Stimulated activated CD8-positive, alpha-beta memory T cell treated with anti-CD3 and anti-CD28 coated beads, Interleukin-12 subunit alpha, Interleukin-12 subunit beta, amount 100 ng/mL, for 24 hours (primary cell): Measurements from ENCODE around the gene GPHB5.
"Not testable (repeated sequence)": the region's sequence is repeated elsewhere in the genome, so short reads cannot be mapped to it uniquely, and the experiment has no call there.

ENCODE experiments used
- DNase-seq: peaks from one replicate; pipeline ENCODE4 v3.0.0-alpha.2; 2020; ENCODE audit errors: extremely low read depth

The GPHB5 gene

GRCh38 chr14:63318835-63319234 lies at the start of gene GPHB5:
Gene GPHB5, minus strand, starts transcription at chr14:63318935. Its CDS starts 1,086 bp downstream, at chr14:63317849.
- no peak for DNase-seq

- no peak for DNase-seq
Measured at GRCh38 chr14:63367742-63368364, 49.1 kb upstream of the GPHB5 start.

- DNase-seq = no peak
Measured at GRCh38 chr14:63362389-63362819, 43.7 kb upstream of the GPHB5 start.

GRCh38 chr14:63361790-63362189 lies 43.1 kb upstream of the GPHB5 start:
- no peak for DNase-seq

- DNase-seq = no peak
Measured at GRCh38 chr14:63357841-63358240, 39.1 kb upstream of the GPHB5 start.

- no peak for DNase-seq
Measured at GRCh38 chr14:63345826-63346225, 27.1 kb upstream of the GPHB5 start.

GRCh38 chr14:63344336-63344735 lies 25.6 kb upstream of the GPHB5 start:
- DNase-seq = no peak

- DNase-seq = no peak
Measured at GRCh38 chr14:63343878-63344277, 25.1 kb upstream of the GPHB5 start.

GRCh38 chr14:63342371-63342770 lies 23.6 kb upstream of the GPHB5 start:
- no peak for DNase-seq

- no peak for DNase-seq
Measured at GRCh38 chr14:63328787-63329737, 10.3 kb upstream of the GPHB5 start.

- DNase-seq = no peak
Measured at GRCh38 chr14:63326840-63327239, 8.1 kb upstream of the GPHB5 start.

GRCh38 chr14:63322897-63323573 lies 4.3 kb upstream of the GPHB5 start:
- DNase-seq = no peak

- DNase-seq = no peak
Measured at GRCh38 chr14:63322472-63322871, 3.7 kb upstream of the GPHB5 start.

- DNase-seq = no peak
Measured at GRCh38 chr14:63308723-63309317, 9.9 kb downstream of the GPHB5 start.

GRCh38 chr14:63304429-63304828 lies 14.3 kb downstream of the GPHB5 start:
- not testable (repeated sequence) for DNase-seq

GRCh38 chr14:63301891-63302534 lies 16.7 kb downstream of the GPHB5 start:
- no peak for DNase-seq

GRCh38 chr14:63300854-63301253 lies 17.9 kb downstream of the GPHB5 start:
- no peak for DNase-seq

GRCh38 chr14:63299351-63300110 lies 19.2 kb downstream of the GPHB5 start:
- DNase-seq = no peak

- DNase-seq = no peak
Measured at GRCh38 chr14:63297372-63298063, 21.2 kb downstream of the GPHB5 start.

GRCh38 chr14:63296060-63296563 lies 22.6 kb downstream of the GPHB5 start:
- DNase-seq = no peak
